ENCODE results near the gene OR6S1.

GRCh38 chr14:20657216-20658211 lies 16.0 kb upstream of the OR6S1 start:
- no peak for TF ChIP-seq ZFP3 (CRISPR knock-in tag; IDR thresholded peaks at IDR 0.05)
- TF ChIP-seq PPARA (CRISPR knock-in tag; IDR thresholded peaks at IDR 0.05; ENCODE audit: borderline replicate concordance), result no peak
- no peak for TF ChIP-seq ESRRG (CRISPR knock-in tag; IDR thresholded peaks at IDR 0.05)
- TF ChIP-seq ZC3H10 (CRISPR knock-in tag; IDR thresholded peaks at IDR 0.05), result no peak
- no peak for TF ChIP-seq PATZ1 (CRISPR knock-in tag; IDR thresholded peaks at IDR 0.05; ENCODE audit: borderline replicate concordance)
- TF ChIP-seq ZNF70 (CRISPR knock-in tag; IDR thresholded peaks at IDR 0.05), result no peak
